Stimulated activated CD4-positive, alpha-beta T cell treated with anti-CD3 and anti-CD28 coated beads, Interleukin-4, amount 100 ng/mL, for 24 hours (primary cell): ENCODE data around the gene MBL2.

Experiments
- DNase-seq: peaks from one replicate; pipeline ENCODE4 v3.0.0-alpha.2; 2020

The MBL2 gene

DNA sequence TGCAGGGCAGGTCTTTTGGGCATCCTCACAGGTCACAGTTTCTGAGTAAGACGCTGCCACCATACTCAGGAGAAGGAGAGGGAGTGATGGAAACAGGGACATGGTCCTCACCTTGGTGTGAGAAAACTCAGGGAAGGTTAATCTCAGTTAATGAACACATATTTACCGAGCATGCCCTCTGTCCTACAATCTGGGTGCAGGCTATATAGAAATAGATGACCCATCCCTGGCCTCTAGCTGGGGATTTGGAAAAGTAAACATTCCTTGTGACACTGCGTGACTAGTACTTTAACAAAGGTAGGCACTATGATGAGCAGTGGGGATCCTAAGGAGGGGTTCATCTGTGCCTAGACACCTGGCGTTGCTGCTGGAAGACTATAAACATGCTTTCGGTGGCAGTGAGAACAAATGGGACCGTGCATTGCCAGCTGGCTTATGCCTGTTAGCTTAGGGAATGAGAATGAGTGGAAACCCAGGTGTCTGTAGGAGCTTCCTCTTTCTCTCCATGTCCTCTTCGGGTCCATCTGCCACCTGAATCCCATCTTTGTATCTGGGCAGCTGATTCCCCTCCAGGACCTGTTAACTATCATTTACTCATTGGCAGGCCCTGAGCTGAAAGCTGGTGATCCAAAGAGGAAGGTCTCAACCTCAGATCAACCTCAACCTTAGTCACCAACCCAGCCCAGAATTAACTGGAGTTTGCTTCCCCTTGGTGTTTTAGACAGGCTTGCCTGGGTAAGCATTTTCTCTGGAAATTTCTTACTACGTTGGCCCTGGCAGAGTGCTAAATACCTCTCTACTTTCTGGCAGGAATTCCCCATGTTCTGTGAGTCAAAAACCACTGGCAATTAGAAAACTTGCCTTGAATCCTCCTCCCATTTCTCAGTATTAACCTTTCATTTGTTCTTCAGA, 794 bp downstream of the MBL2 start:
- DNase-seq: no peak

DNA sequence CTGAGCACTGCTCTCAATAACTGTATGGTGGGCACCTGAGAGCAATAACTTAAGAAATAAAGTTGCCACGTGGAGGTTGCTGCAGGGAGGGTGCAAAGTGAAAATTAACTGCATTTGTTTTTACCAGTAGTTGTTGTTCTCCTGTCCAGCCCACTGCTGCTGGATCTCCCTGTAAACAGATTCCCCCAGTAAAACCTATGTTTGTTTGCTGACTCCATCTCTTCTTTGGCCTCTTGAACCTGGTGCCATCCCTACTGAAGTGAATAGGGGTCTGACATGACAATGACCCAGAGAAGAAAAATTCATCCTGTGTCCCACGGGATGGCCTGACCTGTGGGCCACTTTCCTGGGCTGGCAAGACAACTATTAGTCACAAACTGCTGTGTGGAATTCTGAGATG, 1.7 kb downstream of the MBL2 start:
- no peak for DNase-seq

DNA sequence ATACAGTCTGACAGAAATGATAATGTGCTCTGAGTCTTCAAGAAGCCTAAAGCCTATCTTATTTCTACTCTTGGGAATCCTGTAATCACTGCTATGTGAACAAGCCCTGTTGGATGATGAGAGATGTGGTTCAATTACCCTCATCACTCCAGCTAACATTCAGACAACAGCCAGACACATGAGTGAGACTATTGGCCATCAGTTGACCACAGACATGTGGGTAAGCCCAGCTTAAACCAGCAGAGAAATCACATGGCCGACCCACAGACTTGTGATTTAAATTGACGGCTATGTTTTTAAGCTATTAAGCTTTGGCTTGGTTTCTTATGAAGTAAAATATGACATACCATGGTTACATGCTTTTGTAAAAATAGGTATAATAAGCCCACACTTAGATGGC, 2.6 kb downstream of the MBL2 start:
- DNase-seq: no peak

DNA sequence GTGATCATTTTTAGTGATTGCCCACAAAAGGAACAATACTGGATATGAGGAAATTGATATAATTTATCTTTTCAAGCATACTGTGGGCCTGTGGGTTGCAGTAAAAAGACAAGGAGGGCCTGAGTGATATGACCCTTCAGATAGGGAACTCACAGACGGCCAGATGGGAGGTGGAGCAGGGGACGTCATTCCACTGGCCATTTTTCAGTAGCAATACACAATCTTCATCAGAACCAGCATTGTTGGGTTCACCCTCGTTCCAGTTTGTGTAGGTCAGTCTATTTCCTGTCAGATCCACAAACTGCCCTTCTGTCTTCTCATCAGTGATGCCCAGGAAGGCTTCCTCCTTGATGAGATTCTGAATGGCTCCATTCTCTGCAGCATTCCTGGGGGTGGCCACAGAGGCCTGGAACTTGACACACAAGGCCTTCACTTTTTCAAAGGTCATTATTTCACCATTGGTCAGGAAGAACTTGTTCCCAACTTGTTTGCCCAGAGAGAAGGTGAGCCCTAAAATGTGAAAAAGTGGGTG, 4.5 kb downstream of the MBL2 start:
- DNase-seq: no peak

DNA sequence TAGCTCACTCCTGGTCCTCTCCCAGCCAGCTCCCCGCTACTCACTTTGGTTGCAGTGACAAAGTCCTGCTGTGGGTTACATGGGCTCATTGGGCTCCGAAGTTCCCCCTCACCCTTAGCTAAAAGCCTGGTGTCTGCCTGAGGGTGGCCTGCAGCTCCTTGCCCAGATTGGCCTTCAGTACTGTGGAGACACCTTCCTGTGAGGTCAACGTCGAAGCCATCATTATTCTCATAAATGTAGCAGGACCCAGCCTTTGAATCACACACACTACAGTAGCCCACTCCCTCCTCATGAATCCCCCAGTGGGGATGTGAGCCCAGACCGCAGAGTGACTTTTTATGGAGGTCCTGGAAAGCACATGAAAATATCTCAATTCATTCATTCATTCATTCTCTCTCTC, 10.5 kb downstream of the MBL2 start:
- DNase-seq: no peak

DNA sequence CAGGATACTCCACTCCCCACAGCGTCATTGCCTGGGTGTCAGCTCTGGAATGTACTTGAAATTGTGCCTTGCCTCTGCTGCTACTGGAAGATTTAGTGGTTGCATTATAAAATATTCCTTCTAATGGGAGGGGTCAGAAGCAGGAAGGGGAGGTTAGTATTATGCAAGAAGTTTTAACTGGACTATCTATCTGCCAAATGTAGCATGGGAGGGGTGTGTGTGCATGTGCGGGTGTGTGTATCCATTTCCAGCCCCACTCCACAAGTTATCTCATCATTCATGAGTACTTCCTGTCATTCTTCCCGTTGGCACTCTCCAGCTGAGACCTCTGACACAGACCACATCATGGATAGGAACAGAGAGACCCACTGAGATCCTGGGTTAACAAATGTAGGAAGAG, 13.4 kb downstream of the MBL2 start:
- no peak for DNase-seq

DNA sequence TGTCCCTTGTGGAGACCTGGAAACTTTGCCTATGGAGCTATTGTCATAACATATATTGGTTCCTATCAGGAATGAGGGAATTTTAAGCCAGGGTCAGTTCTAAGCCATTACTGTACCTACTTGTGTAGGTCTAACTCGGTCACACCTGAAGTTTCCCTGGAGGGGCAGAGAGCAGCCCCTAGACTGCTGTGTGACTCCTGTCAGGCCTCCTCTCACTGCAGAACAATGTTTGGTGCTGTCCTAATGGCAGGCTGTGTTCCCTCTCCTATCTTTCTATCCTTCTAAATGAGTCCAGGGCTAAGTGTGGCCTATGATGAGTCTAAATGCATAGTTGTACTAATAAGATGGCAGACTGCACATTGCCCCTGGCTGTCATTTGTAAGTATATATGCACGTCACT, 14.2 kb downstream of the MBL2 start:
- no peak for DNase-seq

DNA sequence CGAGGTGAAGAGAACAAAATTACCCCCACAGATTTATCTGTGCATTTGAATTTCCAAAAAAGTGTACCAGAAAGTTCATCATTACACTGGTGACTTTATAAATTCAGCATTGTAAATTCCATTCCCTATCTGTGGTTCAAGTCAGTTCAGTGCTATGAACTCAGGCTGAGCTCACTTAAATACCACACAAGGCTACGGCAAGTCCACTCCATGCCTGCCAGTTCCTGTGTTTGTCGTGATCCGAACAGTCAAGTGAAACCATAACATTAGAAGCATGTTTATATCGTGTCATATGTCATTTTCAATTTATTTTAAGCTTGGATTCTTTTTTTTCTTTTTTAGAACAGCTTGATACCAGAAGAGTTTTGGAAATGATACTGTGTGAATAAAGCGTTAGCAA, 14.8 kb downstream of the MBL2 start:
- DNase-seq: no peak

DNA sequence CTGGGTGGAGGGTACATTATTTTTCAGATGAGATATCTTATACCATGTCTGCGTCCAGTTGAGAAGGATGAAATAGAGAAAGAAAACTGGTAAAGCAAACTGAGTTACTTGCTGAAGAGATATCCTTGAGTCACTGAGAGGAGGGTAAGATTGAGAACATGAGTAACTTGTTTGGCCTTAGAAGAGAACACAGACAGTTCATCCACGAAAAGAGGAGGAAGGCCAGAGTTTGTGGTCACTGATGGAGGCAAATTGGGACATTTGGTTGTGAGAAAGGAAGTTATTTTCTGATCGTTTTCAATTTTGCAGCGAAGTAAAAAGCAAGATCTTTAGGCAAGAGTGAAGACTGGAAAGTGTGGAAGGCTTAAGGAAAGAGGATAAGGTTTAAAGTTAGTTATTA, 15.6 kb downstream of the MBL2 start:
- no peak for DNase-seq

DNA sequence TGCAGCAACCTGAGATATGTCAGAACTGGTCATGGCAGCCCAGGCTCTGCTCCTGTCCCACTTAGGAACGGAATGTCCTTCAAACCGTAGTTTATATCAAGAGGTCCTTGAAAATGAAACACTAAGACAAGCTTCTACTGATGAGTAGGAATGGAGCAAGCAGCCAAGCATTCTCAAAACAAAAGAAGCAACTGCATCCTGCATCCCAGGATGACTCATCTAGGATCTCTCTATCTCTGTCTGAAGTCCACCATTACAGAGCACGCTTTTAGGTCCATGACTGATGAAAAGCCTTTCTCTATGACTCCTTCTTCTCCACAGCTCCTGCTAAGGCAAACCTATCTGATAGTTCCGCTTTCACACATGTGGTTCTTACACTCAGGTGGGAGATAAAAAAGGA, 16.3 kb downstream of the MBL2 start:
- no peak for DNase-seq

DNA sequence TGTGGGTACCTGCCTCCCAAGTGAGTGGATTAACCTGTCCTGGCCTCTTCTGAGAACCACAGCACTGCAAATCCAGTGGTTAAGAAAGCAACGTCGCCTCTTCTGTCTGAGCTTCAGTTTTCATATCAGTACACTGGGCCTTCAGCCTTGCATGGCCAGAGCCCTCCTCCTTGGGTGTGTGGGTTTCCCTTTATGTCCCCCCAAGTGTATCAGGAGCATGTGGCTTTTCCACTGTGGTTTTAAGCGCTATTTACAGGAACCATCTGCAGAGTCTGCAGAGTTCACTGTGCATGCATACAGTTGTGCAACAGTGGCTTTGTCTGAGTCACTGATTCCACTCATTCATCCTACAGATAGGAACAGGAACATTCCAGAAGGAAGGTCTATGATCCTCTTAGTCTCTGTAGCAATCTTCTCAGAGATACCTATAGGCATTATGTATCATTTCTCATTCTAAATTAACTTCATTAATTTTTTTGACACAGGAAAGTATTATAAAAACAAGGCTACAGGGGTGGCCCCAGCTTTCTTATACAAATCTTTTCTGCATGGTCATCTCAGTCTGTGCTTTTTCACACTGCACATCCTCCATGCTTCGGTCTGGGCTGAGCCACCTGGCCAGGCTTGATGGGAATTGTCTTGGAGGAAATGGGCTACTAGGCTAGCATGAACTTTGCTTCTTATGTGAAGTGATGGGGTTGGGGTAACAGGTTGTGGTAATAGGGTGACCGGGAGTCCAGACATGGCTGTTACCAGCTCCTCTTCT, 17.1 kb downstream of the MBL2 start:
- DNase-seq: no peak

DNA sequence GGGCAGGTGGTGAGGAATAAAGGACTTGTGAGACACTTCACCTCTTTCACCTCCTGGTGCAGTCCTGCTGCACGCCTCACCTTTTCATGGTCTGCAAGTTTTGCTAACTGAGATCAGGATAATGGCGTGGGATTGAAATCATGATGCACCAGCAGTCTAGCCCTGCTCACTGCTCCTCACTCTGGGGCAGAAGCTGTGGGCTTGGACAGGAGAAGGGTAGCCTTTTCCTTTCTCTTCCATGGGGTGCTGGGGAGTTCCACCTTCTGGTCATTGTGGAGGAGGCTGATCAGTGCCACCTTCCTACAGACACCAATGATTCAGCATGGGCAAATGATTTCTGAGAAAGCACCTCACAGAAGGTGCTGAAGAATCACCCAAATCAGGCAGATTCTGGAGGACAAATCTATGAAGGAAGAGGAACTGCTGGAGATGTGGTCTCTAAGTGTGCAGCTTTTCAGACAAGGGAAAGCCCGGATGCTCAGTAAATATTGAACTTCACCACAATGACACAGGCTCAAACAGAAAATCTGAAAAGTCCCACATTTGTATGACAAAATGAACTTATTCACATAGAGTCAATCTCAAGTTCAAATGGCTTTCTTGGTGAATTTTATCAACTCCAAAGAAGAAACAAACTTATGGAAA, 19.7 kb downstream of the MBL2 start:
- DNase-seq: no peak

DNA sequence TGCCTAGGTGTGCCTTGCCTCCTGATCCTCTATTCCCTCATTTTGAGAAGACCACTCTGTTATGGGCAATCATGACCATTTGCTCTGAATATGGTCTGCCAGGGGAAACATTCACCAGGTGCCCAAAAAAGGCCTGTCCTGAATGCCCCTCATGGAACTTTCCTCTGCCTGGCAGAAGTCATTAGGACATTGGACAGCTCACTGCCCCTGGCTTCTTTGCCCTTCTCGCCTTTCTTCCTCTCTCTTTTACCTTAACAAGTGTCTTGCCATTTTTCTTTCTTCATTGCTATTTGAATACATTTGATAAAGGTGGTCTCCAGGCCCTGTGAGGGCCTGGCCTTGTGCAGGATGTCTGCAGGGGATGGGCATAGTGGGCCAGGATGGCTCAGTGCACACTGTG, 20.3 kb downstream of the MBL2 start:
- no peak for DNase-seq

DNA sequence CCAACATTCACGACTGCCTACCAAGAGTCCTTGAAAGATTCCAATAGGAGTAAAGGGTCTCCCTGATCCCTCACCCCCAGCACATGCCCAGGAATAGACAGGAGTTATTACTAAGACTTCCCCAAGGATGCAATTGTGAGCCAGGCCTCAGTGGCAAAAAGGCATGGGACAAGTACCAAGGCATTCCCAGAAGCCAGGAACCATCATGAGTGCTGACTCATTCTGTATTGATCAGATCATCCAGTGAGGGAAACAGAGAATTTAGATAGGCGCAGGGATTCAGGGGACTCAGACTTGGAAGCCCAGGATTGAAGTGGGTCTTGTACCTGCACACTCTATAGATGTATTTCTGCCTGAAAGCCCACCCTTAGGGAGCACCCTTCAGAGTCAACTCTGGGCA, 21.2 kb downstream of the MBL2 start:
- no peak for DNase-seq

DNA sequence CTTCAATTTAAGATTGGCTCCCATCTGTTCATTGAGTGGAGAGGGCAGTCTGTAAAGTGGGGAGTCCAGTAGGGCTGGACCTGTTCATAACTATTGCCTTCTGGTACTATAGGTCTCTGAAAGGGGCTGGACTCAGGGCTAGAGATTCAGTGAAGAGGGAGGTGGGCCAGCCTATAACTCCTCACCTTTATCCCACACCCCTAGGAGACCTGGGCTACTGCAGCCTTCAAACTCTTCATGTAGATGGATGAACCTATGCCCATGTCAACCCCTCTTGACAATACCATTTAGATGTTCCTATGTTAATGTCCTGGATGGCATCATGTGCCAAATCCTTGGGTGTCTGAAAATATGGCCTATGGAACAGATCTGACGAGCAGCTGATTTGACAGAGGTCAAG, 22.0 kb downstream of the MBL2 start:
- DNase-seq: no peak

DNA sequence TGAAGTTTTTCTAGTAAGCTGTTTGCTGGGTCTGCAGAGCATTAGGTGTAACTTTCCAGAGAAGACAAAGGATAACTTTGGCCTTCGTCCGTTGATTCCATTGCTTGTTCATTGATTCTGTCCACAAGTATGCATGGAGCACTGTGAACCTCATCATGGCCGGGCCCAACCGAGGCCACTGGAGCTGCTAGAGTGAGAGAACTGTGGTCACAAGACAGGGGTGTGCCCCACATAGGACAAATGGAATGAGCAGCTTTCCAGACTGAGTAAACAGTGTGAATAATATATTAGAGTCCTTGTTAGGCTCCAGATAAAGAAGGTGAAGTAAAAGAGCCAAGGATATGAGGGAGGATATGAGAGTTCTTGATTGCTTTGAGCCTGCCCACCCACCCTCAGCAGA, 24.9 kb downstream of the MBL2 start:
- DNase-seq: no peak

DNA sequence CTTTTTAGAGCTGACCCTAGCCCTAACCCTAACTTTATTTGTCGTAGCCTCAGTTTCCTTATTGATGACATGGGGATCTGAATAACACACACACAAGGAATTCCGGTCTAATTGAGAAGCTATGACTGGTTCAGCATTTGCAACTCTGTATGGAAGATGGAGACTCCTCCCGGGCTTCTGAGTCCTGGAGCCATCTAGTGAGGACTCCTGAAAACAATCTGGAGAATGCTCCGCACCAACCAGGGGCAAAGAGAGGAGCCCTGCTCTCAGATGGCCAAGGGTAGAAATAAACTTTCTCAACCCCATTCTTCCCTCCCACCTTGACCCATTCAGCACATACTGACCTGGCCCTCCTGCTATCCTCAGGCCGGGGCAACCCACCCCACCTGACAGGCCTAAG, 26.4 kb downstream of the MBL2 start:
- DNase-seq: no peak

DNA sequence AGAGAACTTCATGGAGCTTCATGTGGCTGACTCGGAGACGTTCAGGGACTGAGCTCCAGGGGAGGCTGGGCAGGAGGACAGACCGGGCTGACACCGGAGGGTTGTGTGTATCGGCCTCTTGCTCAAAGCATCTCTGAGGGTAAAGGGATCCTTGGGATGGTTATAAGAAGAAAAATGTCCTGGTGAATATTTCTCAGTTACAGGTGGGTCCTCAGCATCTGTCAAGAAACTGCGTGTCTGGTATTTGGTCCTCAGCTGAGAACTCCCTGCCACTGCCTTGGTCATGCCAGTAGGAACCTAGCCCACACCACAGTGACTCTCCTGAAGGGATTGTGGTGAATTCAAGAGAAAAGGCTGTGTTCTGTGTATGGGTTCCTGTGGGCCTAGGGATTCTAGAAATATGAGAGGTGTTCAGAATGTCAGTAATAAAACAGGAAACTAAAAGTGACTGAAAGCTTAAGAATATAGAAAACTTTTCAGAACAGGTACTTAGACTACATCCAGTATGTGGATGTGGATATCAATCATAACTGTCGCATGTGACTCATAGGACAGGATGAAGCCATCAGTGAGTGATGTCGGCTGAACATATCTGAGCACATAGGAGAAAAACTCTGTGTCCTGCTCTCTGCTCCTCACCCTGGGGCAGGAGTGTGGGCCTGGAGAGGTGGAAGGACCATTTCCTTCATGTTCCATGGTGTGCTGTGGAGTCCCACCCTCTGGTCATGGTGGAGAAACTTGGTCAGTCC, 28.4 kb downstream of the MBL2 start:
- no peak for DNase-seq

DNA sequence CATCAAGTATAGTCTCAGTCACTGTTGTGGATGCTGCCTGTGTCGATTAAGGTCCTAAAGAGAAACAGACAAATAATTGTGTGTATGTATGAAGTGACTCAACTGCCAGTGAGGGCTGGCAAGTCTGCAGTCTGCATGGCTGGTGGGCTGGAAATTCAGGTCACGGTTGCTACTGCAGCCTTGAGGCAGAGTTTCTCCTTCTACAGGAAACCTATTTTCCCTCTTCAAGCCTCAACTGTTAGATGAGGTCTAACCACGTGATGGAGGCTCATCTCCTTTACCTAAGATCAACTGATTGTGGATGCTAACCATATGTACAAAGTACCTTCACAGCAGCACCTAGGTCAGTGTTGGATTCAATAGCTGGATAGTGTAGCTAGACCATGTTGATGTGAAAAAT, 29.9 kb downstream of the MBL2 start:
- no peak for DNase-seq

DNA sequence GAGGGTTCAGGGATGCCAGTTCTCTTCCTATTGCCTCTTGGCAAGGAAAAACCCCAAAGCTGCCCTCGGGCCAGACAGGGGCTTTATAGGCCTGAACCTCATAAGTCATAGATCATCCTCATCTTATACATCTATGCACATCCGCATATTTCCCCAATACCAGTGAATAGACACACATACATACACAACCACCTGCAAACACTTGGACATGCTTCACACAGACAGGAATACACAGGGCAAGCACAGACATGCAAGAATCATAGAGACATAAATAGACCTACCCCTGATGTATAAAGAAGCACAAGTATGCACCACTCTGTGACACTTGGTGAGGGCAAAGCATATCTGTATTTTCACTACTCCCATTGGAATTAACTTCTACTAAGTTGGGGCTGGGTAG, 30.7 kb downstream of the MBL2 start:
- DNase-seq: no peak

DNA sequence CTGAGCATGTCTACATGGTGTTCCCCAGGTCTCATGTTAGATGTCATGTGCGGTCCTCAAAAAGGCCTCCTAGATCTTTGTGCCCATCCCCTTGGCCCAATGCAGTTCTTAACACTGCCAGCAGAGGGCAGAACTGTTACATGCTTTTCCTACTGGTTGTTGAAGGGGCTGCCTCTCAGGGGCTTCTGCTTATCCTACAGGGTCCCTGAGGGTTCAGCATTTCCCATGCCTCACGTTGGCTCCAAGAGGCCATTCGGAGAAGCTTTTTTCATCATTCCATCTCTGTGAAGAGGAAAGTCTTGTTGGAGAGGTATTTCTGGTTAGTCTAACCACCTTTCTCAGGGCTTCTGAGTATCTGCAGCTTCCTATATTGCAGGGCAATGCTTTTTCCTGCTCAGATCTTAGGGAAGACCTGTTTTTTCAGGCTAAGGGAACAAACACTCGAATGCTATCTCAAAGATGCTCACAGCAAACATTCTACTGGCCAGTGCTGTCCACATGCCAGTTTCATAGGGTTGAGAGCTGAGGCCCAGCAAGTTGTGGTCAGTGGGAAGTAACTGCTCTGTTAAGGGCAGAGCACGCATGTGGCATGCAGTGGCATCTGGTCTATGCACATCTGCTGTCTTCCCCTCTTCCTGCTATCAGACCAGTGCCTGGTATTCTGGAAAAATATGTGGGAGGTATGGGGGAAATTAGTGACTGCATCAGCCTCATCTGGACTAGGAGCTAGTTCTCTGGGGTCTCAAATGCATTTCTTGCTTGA, 31.5 kb downstream of the MBL2 start:
- peak; percentile 15 for DNase-seq

DNA sequence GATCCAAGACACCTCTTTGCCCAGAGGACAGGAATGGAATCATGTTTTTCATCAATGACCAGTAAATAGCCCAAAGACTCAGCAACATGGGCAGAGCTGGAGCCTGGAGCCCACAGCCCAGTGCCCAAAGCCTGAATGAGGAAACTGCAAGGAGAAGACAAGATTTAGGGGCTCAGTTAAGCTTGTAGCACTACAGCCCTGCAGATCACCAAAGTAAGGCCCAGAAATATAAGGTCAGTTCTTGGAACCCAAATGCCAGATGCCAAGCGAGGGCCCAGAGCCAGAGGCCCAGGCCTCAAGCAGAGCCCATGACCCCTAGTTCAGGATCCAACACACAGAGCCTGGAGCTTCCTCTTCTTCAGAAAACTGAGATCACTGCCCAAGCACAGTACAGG, 32.4 kb downstream of the MBL2 start:
- no peak for DNase-seq
